GM21447 (cell line): Measurements from ENCODE around the gene UBE2B.
A peak's percentile ranks its signal among the peaks of the same experiment; 100 is the strongest.

ENCODE experiments used
- ATAC-seq: cut with Tn5 transposase; IDR thresholded peaks from one replicate; pipeline ENCODE4 v1.9.1; 2021; ENCODE audit not compliant: unreplicated experiment

UBE2B gene

GRCh38 chr5:134436523-134437339 is 65.4 kb downstream of the UBE2B start:
- peak; percentile 97 for ATAC-seq

- no peak for ATAC-seq
Measured at GRCh38 chr5:134437340-134437846, 66.0 kb downstream of the UBE2B start.

- no peak for ATAC-seq
Measured at GRCh38 chr5:134437847-134438581, 66.6 kb downstream of the UBE2B start.

- no peak for ATAC-seq
Measured at GRCh38 chr5:134438721-134439123, 67.4 kb downstream of the UBE2B start.

GRCh38 chr5:134439210-134439654 is 67.9 kb downstream of the UBE2B start:
- no peak for ATAC-seq

GRCh38 chr5:134440201-134440755 is 68.9 kb downstream of the UBE2B start:
- no peak for ATAC-seq
